ENCODE data around the gene HS6ST1. TPM values are rescaled to one million over a fixed set of nuclear protein-coding genes. Genes with fewer than 3 reads are reported as not detected.

The HS6ST1 gene
- total and polyA plus RNA-seq, 2 of the 4 experiments (the other 2 are of a cell fraction) = 29.9 to 36.9 TPM

DNA sequence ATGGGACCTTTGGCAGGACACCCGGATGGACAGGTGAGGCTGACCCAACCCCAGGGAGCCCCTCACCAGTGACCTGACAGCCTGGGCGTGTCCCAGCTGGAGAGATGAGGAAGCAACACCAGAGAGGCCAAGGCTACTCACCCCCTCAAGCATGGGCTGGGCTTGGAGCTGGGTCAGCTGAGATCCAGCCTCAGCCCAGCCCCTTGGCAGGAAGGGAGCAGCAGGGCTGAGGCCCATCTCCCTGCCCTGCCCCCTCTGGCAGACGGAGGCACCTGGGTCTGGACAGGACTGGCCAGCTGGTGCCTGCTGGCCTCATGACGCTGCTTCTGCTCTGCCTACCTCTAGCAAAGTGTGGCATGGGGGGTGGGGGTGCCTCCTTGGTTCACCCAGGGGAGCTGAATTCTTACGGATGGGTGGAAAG, 37.8 kb downstream of the HS6ST1 start:
- no peak overlapping the region for H3K56ac ChIP-seq (ENCODE audit: extremely low read depth, insufficient read depth, low read length)
- 100% methylated on average over 1 of the region's 5 CpGs; no CpG with 5 or more reads in 1 of the 2 experiments for WGBS, 2 experiments (ENCODE audit: extremely low coverage in 2 of 2, insufficient read length in 1 of 2)
- peak; percentile 28; the same call in 1 of the 2 replicates for ATAC-seq (ENCODE audit: low read depth)
- H2AFZ ChIP-seq (replicated peaks; ENCODE audit: low read length, poor library complexity) = no peak overlapping the region
- no peak overlapping the region for H4K91ac ChIP-seq (ENCODE audit: insufficient read depth, low read depth, low read length)
- DNase-seq = no peak
- no peak overlapping the region for H3K14ac ChIP-seq (replicated peaks; ENCODE audit: low read depth, low read length)
- peaks cover 42 to 95% of the 10 kb centered on the region in 2 experiments for H3K79me1 ChIP-seq (ENCODE audit: low read depth in 1 of 2, low read length in 2 of 2)
- no peak overlapping the region for H4K5ac ChIP-seq (ENCODE audit: low read depth, low read length)
- in situ Hi-C loops (cut with MboI; ENCODE audit: low sequenced_read_pairs) = no loop called here
- H2AK9ac ChIP-seq (replicated peaks; ENCODE audit: low read depth, low read length, poor library complexity) = no peak overlapping the region
- H3K9ac ChIP-seq (ENCODE audit: low read depth, low read length) = no peak overlapping the region
- peaks cover 99% of the 10 kb centered on the region for H4K20me1 ChIP-seq (ENCODE audit: insufficient read depth, low read length)
- H2BK15ac ChIP-seq (ENCODE audit: low read depth, low read length) = no peak overlapping the region
- ChIA-PET CTCF (interaction anchor here (0.6 kb wide), 2 partner anchors 47 to 54 kb away, joined by 3 read pairs; no protein-coding TSS in a partner anchor), POLR2A (ENCODE audit: unreplicated experiment) (no interaction called here)
- no peak overlapping the region for H3K18ac ChIP-seq (ENCODE audit: low read depth, low read length)
- no peak overlapping the region for H4K8ac ChIP-seq (ENCODE audit: low read depth in 2 of 2, low read length in 2 of 2)
- H3K4ac ChIP-seq (ENCODE audit: low read depth, low read length) = no peak overlapping the region
- H3K4me1 ChIP-seq (ENCODE audit: control insufficient read depth, insufficient read depth, low read length) = peaks cover 20% of the 10 kb centered on the region
- no peaks in the 10 kb centered on the region for H3K27me3 ChIP-seq (ENCODE audit: control insufficient read depth, insufficient read depth, low read length)
- H3K4me2 ChIP-seq (ENCODE audit: low read depth, low read length) = no peak overlapping the region
- TF ChIP-seq POLR2A (IDR thresholded peaks at IDR 0.05; ENCODE audit: low read depth, low read length) = no peak
- TF ChIP-seq BHLHE40 (IDR thresholded peaks at IDR 0.05; ENCODE audit: low read depth, low read length) = no peak
- TF ChIP-seq, protein P1, sequence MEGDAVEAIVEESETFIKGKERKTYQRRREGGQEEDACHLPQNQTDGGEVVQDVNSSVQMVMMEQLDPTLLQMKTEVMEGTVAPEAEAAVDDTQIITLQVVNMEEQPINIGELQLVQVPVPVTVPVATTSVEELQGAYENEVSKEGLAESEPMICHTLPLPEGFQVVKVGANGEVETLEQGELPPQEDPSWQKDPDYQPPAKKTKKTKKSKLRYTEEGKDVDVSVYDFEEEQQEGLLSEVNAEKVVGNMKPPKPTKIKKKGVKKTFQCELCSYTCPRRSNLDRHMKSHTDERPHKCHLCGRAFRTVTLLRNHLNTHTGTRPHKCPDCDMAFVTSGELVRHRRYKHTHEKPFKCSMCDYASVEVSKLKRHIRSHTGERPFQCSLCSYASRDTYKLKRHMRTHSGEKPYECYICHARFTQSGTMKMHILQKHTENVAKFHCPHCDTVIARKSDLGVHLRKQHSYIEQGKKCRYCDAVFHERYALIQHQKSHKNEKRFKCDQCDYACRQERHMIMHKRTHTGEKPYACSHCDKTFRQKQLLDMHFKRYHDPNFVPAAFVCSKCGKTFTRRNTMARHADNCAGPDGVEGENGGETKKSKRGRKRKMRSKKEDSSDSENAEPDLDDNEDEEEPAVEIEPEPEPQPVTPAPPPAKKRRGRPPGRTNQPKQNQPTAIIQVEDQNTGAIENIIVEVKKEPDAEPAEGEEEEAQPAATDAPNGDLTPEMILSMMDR (conservative IDR thresholded peaks at IDR 0.05; ENCODE audit: low read depth, low read length) = no peak
- TF ChIP-seq RFX5 (IDR thresholded peaks at IDR 0.05; ENCODE audit: low read depth, low read length) = no peak
- TF ChIP-seq MXI1 (IDR thresholded peaks at IDR 0.05; ENCODE audit: borderline replicate concordance, low read depth, low read length) = no peak
- TF ChIP-seq CEBPB (IDR thresholded peaks at IDR 0.05; ENCODE audit: low read depth, low read length) = no peak
- no peak for TF ChIP-seq FOS (IDR thresholded peaks at IDR 0.05; ENCODE audit: low read depth, low read length)
- TF ChIP-seq, protein P2, sequence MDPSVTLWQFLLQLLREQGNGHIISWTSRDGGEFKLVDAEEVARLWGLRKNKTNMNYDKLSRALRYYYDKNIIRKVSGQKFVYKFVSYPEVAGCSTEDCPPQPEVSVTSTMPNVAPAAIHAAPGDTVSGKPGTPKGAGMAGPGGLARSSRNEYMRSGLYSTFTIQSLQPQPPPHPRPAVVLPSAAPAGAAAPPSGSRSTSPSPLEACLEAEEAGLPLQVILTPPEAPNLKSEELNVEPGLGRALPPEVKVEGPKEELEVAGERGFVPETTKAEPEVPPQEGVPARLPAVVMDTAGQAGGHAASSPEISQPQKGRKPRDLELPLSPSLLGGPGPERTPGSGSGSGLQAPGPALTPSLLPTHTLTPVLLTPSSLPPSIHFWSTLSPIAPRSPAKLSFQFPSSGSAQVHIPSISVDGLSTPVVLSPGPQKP (IDR thresholded peaks at IDR 0.05; ENCODE audit: borderline replicate concordance, low read depth, low read length) = no peak
- TF ChIP-seq MAZ (IDR thresholded peaks at IDR 0.05; ENCODE audit: borderline replicate concordance, low read depth, low read length) = no peak
- no peak for TF ChIP-seq MAFK (IDR thresholded peaks at IDR 0.05; ENCODE audit: low read depth, low read length)
- TF ChIP-seq RAD21 (IDR thresholded peaks at IDR 0.05; ENCODE audit: low read length) = no peak
- TF ChIP-seq RCOR1 (IDR thresholded peaks at IDR 0.05; ENCODE audit: insufficient replicate concordance, low read length) = no peak
- no peak for TF ChIP-seq SMC3 (IDR thresholded peaks at IDR 0.05; ENCODE audit: low read depth, low read length)
- no peak for TF ChIP-seq CHD1 (IDR thresholded peaks at IDR 0.05; ENCODE audit: low read depth, low read length)
- TF ChIP-seq, protein P3, sequence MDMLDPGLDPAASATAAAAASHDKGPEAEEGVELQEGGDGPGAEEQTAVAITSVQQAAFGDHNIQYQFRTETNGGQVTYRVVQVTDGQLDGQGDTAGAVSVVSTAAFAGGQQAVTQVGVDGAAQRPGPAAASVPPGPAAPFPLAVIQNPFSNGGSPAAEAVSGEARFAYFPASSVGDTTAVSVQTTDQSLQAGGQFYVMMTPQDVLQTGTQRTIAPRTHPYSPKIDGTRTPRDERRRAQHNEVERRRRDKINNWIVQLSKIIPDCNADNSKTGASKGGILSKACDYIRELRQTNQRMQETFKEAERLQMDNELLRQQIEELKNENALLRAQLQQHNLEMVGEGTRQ (IDR thresholded peaks at IDR 0.05; ENCODE audit: low read depth, low read length) = no peak
- no peak for TF ChIP-seq NFE2L2 (IDR thresholded peaks at IDR 0.05; ENCODE audit: low read depth, low read length)
- H3K27ac ChIP-seq (ENCODE audit: insufficient read depth, low read length) = no peak overlapping the region
- H2AK5ac ChIP-seq (ENCODE audit: low read depth, low read length) = 0 out of 2 replicates have a peak overlapping the region, but pooled peaks have one; percentile 34
- BruUV-seq (replicated peaks) = no TSS peak
- dilution Hi-C loops (cut with HindIII; ENCODE audit: low sequenced_read_pairs, unreplicated experiment) = no loop called here
- intact Hi-C loops (cut with micrococcal nuclease) = no loop called here
- peaks cover 60% of the 10 kb centered on the region for H3K36me3 ChIP-seq (ENCODE audit: control insufficient read depth, insufficient read depth, low read length)
- no peak overlapping the region for H3K23ac ChIP-seq (ENCODE audit: low read depth, low read length)
- H2BK120ac ChIP-seq (ENCODE audit: low read depth, low read length) = no peak overlapping the region
- H3K4me3 ChIP-seq (ENCODE audit: insufficient read depth, low read depth, low read length) = no peak overlapping the region
- no peak overlapping the region for H2BK5ac ChIP-seq (ENCODE audit: low read depth, low read length, poor library complexity, severe bottlenecking)
- H3K9me3 ChIP-seq (ENCODE audit: control insufficient read depth, insufficient read depth, low read length) = no peaks in the 10 kb centered on the region
- H3K9me1 ChIP-seq (ENCODE audit: insufficient read depth, low read length) = peaks cover 17% of the 10 kb centered on the region
- no peak overlapping the region for H2BK20ac ChIP-seq (ENCODE audit: low read depth, low read length)

Measured in IMR-90 (cell line).